ENCODE data around the gene ARHGEF28. TPM values are rescaled to one million over a fixed set of nuclear protein-coding genes. Genes with fewer than 3 reads are reported as not detected.
A peak's percentile ranks its signal among the peaks of the same experiment; 100 is the strongest.

The ARHGEF28 gene
- total and polyA plus RNA-seq, 9 of the 15 experiments (the other 6 are each of a cell fraction or from before 2014, with no cell fraction given), result 0.27 TPM; not detected in 8

DNA sequence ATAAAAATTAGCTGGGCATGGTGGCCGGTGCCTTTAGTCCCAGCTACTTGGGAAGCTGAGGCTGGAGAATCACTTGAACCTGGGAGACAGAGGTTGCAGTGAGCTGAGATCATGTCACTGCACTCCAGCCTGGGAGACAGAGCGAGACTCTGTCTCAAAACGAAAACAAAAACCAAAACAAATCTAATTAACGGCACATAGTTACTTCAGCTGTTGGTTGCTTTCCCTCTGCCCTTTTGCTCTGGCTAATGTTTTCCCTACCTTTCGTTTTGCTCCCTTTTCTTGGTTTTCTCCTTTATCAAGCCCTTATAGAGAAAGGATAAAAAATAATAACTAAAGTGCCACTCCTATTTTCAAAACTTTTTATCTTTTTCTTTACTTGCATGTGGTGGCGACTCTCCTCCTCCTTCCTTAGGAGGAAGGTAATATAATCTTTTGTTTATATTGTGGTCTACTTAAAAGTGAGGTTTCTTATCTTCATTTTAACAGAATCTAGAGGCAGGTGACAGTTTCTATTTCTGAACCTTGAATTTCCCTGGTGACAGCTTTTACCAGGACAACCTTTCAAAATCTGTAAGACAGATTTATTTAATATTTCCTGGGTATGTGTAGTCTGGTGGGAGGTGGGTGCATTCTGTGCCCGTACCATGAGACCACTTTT, 125.4 kb downstream of the ARHGEF28 start:
- FAIRE-seq (no peak), ATAC-seq (no peak), DNase-seq (ENCODE audit: extremely low read depth in 1 of 4, low spot score in 3 of 4) (no peak)
- TF ChIP-seq ZNF766 (CRISPR knock-in tag; conservative IDR thresholded peaks at IDR 0.05), result peak; percentile 85
- TF ChIP-seq MEF2D (tag; conservative IDR thresholded peaks at IDR 0.05; ENCODE audit: low read depth), result peak; percentile 56
- 0 out of 4 replicates have a peak, but pooled peaks of 1 of the 2 experiments have one; percentile 21 for TF ChIP-seq FOXA3 (CRISPR knock-in tag; conservative IDR thresholded peaks at IDR 0.05 in 1 of 2, IDR thresholded peaks at IDR 0.05 in 1 of 2)
- TF ChIP-seq MEIS2 (IDR thresholded peaks at IDR 0.05; ENCODE audit: partially characterized antibody), result peak; percentile 32
- no peak for TF ChIP-seq FOXJ3 (CRISPR knock-in tag; IDR thresholded peaks at IDR 0.05)
- Histone ChIP-seq H3K36me3 (ENCODE audit: control insufficient read depth, insufficient read depth, low read length) (no peaks in the 10 kb centered on the region), H3K9me3 (replicated peaks; ENCODE audit: control insufficient read depth, insufficient read depth, low read depth, low read length) (no peaks in the 10 kb centered on the region), H3K4me1 (replicated peaks in 1 of 2; ENCODE audit: control insufficient read depth in 2 of 2, insufficient read depth in 2 of 2, low read length in 2 of 2) (no peaks in the 10 kb centered on the region), H2AFZ (ENCODE audit: low read depth, low read length) (no peak overlapping the region), H3K27ac (ENCODE audit: extremely low read depth, low read depth, low read length) (no peak overlapping the region), H3K4me3 (no peak overlapping the region), H3K9me1 (ENCODE audit: control insufficient read depth, insufficient read depth, low read length) (no peaks in the 10 kb centered on the region), H3K4me2 (ENCODE audit: insufficient read depth, low read length) (no peak overlapping the region), H4K20me1 (replicated peaks; ENCODE audit: control insufficient read depth, insufficient read depth, low read length) (no peaks in the 10 kb centered on the region), H3K79me2 (ENCODE audit: control insufficient read depth, insufficient read depth, low read length) (no peaks in the 10 kb centered on the region), H3K9ac (ENCODE audit: insufficient read depth in 1 of 2, low read depth in 2 of 2, low read length in 2 of 2) (no peak overlapping the region), H3K27me3 (ENCODE audit: control insufficient read depth in 2 of 2, insufficient read depth in 2 of 2, low read length in 2 of 2) (peaks cover 21 to 23% of the 10 kb centered on the region in 2 experiments)
- intact Hi-C loops (cut with micrococcal nuclease), result no loop called here
- ChIA-PET CTCF (ENCODE audit: low intra/inter-chr PET ratio) (no interaction called here), POLR2A (no interaction called here)
- no TSS peak for BruUV-seq (replicated peaks)
- in situ Hi-C loops (cut with MboI), result no loop called here
- 1% methylated on average over 7 of the region's 7 CpGs for WGBS (ENCODE audit: insufficient coverage, low coverage, missing lambda C conversion rate)

DNA sequence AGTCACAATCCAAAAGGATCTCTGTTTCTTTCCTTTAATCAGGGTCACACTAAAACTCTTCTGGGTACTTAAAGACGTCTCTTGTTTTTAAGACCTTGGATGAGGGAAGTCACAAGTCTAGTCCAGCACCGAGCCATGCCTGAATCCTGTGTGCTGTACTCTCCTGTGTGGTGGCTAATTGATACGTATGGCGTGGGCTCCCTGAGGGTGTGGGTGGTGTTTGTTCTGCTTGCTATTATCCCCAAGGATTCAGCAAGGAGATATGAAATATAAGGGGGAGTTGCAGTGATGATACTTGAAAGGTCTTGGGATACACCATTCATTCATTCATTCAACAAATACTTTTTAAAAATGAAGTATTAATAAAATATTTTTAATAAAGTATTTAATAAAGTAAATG, 128.3 kb downstream of the ARHGEF28 start:
- ATAC-seq, result no peak
- Histone ChIP-seq H3K4me2 (ENCODE audit: insufficient read depth, low read length) (no peak overlapping the region), H2AFZ (ENCODE audit: low read depth, low read length) (no peak overlapping the region), H3K9me3 (replicated peaks; ENCODE audit: control insufficient read depth, insufficient read depth, low read depth, low read length) (no peaks in the 10 kb centered on the region), H3K4me3 (no peak overlapping the region), H3K27ac (ENCODE audit: extremely low read depth, low read depth, low read length) (no peak overlapping the region), H3K79me2 (ENCODE audit: control insufficient read depth, insufficient read depth, low read length) (no peaks in the 10 kb centered on the region), H3K4me1 (replicated peaks in 1 of 2; ENCODE audit: control insufficient read depth in 2 of 2, insufficient read depth in 2 of 2, low read length in 2 of 2) (no peaks in the 10 kb centered on the region), H3K9ac (ENCODE audit: insufficient read depth in 1 of 2, low read depth in 2 of 2, low read length in 2 of 2) (no peak overlapping the region), H3K27me3 (ENCODE audit: control insufficient read depth in 2 of 2, insufficient read depth in 2 of 2, low read length in 2 of 2) (peaks cover 18 to 21% of the 10 kb centered on the region in 2 experiments), H3K9me1 (ENCODE audit: control insufficient read depth, insufficient read depth, low read length) (no peaks in the 10 kb centered on the region), H4K20me1 (replicated peaks; ENCODE audit: control insufficient read depth, insufficient read depth, low read length) (no peaks in the 10 kb centered on the region), H3K36me3 (ENCODE audit: control insufficient read depth, insufficient read depth, low read length) (no peaks in the 10 kb centered on the region)
- in situ Hi-C loops (cut with MboI), result no loop called here
- POLR2A ChIA-PET, result no interaction called here
- no TSS peak for BruUV-seq (replicated peaks)
- FAIRE-seq, result no peak
- DNase-seq (ENCODE audit: extremely low read depth in 1 of 4, low spot score in 3 of 4), result no peak
- intact Hi-C loops (cut with micrococcal nuclease), result no loop called here
- WGBS (ENCODE audit: insufficient coverage, low coverage, missing lambda C conversion rate), result 0% methylated on average over 4 of the region's 4 CpGs
- CTCF ChIA-PET (ENCODE audit: low intra/inter-chr PET ratio), result no interaction called here
- TF ChIP-seq MCM5 (IDR thresholded peaks at IDR 0.05; ENCODE audit: low read depth), result no peak
- TF ChIP-seq IFI16 (CRISPR knock-in tag; IDR thresholded peaks at IDR 0.05), result no peak
- no peak for TF ChIP-seq SMARCA4 (IDR thresholded peaks at IDR 0.05)
